ENCODE data around the gene MAPK7.

GRCh38 chr17:19357351-19357750 is 20.9 kb upstream of the MAPK7 start:
- no peak for TF ChIP-seq POLR2AphosphoS5 (IDR thresholded peaks at IDR 0.05; ENCODE audit: borderline replicate concordance, low read depth, low read length)
- TF ChIP-seq EZH2 (IDR thresholded peaks at IDR 0.05) = no peak
- no peak for TF ChIP-seq FOXP2 (optimal IDR thresholded peaks at IDR 0.05; ENCODE audit: control extremely low read depth, extremely low read length, insufficient read depth)
